Raji (cell line): ENCODE data around the gene HMGB2.

Source experiments
- POLR2A ChIP-seq: IDR thresholded peaks from 2 replicates; pipeline ENCODE4 v1.6.1; 2011; ENCODE audit warnings: low read depth, low read length, control low read depth; ENCODE audit not compliant: insufficient read depth

Gene HMGB2

GRCh38 chr4:173334085-173334890, at the start of gene HMGB2:
HMGB2 (minus strand) TSS chr4:173334358; CDS start chr4:173333649, 709 bp downstream.
- TF ChIP-seq POLR2A, result peak; percentile 94

- TF ChIP-seq POLR2A, result no peak
Measured at GRCh38 chr4:173382349-173382748, 48.2 kb upstream of the HMGB2 start.

- no peak for TF ChIP-seq POLR2A
Measured at GRCh38 chr4:173381610-173382009, 47.5 kb upstream of the HMGB2 start.

GRCh38 chr4:173380987-173381386, 46.8 kb upstream of the HMGB2 start:
- TF ChIP-seq POLR2A, result no peak

DNA sequence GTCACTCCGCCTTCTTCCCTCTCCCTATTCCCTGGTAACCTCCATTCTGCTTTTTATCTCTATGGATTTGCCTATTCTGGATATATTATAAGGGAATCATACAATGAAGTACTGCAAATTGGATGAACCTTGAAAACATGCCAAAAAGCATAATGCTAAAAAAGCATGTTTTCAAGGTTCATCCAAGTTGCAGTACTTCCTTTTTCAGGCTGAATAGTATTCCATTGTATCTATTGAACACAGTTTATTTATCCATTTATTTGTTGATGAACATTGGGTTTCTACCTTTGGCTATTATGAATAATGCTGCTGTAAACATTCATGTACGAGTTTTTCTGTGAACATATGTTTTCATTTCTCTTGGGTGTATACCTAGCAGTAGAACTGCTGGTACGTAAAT, 45.8 kb upstream of the HMGB2 start:
- TF ChIP-seq POLR2A, result no peak

DNA sequence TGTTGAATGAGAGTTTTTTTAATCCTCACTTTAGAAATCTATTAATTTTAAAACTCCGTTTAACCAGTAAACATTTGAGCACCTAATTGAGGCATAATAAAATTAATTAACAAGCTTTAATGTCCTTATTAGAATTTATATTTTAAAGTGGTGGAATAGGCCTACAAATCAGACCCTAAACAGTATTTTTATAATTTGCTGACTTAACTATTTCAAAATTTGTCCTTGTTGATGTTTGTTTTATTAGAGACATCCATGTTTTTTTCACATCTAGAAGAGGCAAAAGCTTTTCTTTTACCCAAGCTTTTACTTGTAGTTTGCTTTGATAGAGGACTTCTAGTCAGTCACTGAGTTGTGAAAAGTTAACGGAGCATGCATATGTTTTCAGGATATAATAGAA, 40.4 kb upstream of the HMGB2 start:
- no peak for TF ChIP-seq POLR2A

- TF ChIP-seq POLR2A, result no peak
Measured at GRCh38 chr4:173371292-173372192, 37.4 kb upstream of the HMGB2 start.

GRCh38 chr4:173370477-173371291, 36.5 kb upstream of the HMGB2 start, which contains the start of gene SAP30:
SAP30 (plus strand) TSS chr4:173370954; CDS start chr4:173371183, 229 bp downstream.
- TF ChIP-seq POLR2A, result peak; percentile 100

DNA sequence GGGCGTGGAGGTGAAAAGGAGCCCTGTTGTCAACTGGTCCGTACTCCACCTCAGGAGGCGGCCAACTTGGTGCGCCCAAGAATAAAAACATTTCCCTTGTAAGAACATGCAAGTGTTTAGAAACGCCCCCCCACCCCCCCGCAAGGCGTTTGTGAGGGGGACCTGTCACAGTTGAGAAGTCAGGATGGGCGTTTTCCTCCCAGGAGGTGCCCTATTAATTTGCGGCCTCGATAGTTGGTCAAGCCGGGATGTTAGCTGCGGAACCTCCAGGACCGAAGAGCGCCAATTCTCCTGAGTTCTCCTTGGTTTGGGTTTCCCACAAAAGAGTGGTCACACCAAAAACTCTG, 35.9 kb upstream of the HMGB2 start:
- TF ChIP-seq POLR2A, result no peak; the same call in 1 of the 2 replicates

DNA sequence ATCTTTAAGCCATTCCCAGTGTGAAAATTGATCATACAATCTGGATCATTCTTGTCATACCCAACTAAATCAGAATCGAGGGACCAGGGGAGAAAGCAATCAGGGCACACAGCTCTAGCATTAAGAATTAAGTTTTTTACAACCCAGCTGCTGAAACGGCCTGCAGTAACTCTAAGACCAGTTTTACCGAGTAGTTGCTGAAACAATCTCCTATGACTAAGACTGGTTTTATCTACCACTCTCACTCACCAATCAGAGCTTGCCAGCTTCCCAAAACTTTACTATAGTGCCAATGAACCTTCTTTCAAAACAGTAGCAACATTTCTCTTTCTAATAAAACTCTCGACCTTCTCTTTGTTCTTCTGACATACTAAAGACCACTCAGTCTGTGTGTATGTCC, 33.8 kb upstream of the HMGB2 start:
- no peak for TF ChIP-seq POLR2A

DNA sequence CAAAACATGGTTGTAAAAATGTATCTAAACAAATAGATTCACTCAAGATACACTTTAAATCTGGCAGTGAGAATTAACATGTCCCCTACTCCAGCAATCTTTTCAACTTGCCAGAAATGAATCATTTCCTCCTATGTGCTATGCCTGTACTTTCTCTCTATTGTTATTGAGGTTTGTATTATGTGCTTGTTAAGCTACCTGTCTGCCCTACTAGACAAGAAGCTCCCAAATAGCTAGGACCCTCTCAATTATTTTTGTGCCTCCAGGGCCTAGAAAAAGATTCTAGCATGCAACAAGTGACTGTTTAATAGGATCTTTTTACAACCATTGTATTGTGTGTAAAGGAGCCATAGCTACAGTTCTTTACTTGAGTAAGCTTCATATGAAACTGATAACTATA, 33.1 kb upstream of the HMGB2 start:
- no peak for TF ChIP-seq POLR2A

DNA sequence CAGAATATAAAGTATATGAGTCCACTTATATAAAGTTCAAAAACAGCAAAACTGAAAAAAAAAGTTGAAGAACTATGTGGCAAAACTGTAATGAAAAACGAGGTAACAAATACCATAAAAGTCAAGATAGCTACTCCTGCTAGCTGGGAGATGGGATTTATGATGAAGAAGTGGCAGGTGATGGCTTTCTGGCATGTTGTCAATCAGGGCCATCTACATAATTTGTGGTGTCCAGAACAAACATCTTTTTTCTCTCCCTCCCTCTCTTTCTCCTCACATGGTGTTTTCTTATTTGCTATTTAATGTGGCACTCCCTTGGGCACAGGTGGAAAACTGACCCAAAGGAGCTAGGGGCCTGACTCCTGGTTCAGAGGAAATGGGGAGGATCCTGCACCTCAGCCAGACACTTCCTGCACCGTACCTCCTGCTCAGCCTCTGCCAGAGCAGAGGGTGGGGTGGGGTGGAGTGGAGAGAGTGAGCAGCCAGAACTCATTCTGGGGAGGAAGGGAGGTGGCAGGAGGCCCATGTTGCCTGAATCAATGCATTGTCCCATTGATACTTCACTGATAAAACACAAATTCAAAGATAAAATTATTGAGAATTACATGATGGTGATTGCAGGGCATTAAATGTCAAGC, 31.3 kb upstream of the HMGB2 start:
- no peak for TF ChIP-seq POLR2A

- no peak for TF ChIP-seq POLR2A
Measured at GRCh38 chr4:173362666-173363065, 28.5 kb upstream of the HMGB2 start.

GRCh38 chr4:173360587-173361221, 26.5 kb upstream of the HMGB2 start:
- no peak for TF ChIP-seq POLR2A

GRCh38 chr4:173357939-173358338, 23.8 kb upstream of the HMGB2 start:
- TF ChIP-seq POLR2A, result no peak

DNA sequence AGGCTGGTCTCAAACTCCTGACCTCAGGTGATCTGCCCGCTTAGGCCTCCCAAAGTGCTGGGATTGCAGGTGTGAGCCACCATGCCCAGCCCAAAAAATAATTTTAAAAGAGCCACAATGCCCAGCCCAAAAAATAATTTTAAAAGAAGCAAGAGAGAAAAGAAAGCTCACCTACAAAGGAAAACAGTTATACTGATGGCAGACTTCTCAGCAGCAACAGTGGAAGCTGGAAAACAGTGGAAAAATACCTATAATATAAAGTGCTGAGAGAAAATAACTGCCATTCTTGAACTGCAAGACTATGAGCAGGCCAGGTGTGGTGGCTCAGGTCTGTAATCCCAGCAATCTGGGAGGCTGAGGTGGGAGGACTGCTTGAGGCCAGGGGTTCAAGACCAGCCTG, 13.3 kb upstream of the HMGB2 start:
- TF ChIP-seq POLR2A, result no peak
